Tibial artery (tissue), 4 donors: ENCODE data around the gene ARHGAP24.

ENCODE experiments used
- DNase-seq, 2 donors: peaks; one replicate each; pipeline ENCODE4 v3.0.0-alpha.2; 2019
- H3K27ac ChIP-seq, 2 donors: fragments of 200-600 bp; sonication (generic) in 1 of 2; 1 replicate in 1 of 2; 2 replicates in 1 of 2; pipeline ENCODE4 v1.5.1; 2018 to 2019; ENCODE audit warnings: mild to moderate bottlenecking in 1 of 2
- H3K27me3 ChIP-seq, 2 donors: fragments of 200-600 bp; sonication (generic) in 1 of 2; one replicate each; pipeline versions ENCODE4 v1.5.1 to v1.6.0; 2016 to 2019
- H3K36me3 ChIP-seq, 3 donors: fragments of 200-600 bp; sonication (generic) in 2 of 3; one replicate each; pipeline ENCODE4 v1.5.1; 2016 to 2019; ENCODE audit warnings: mild to moderate bottlenecking in 2 of 3
- H3K4me1 ChIP-seq, 4 donors: fragments of 200-600 bp; sonication (generic) in 2 of 4; 1 replicate in 3 of 4; 2 replicates in 1 of 4; pipeline ENCODE4 v1.5.1; 2016 to 2019
- H3K4me3 ChIP-seq, 2 donors: fragments of 200-600 bp; sonication (generic) in 1 of 2; 1 replicate in 1 of 2; 2 replicates in 1 of 2; pipeline ENCODE4 v1.5.1; 2018 to 2019; ENCODE audit warnings: mild to moderate bottlenecking in 2 of 2
- H3K9me3 ChIP-seq, 3 donors: fragments of 200-600 bp; sonication (generic) in 1 of 3; one replicate each; pipeline ENCODE4 v1.5.1; 2016 to 2019
- intact Hi-C: fragments of 100-400 bp; cut with DNase I; formaldehyde crosslinking; loops from one replicate; pipeline ENCODE4 v1.15.0; 2023; ENCODE audit warnings: low total_unique reads
- TF ChIP-seq, protein P1 (sequence below), 2 experiments: fragments of 200-600 bp in 1 of 2; fragments of 450-650 bp in 1 of 2; IDR thresholded peaks; one replicate each; pipeline ENCODE4 v1.5.1; 2017 to 2019; ENCODE audit warnings: antibody characterized with exemption in 2 of 2, mild to moderate bottlenecking in 1 of 2, moderate library complexity in 1 of 2

The ARHGAP24 gene

GRCh38 chr4:85606505-85606904 lies 131.6 kb downstream of the ARHGAP24 start:
- no peak overlapping the region for H3K27ac ChIP-seq
- DNase-seq: no peak

GRCh38 chr4:85607624-85608023 lies 132.7 kb downstream of the ARHGAP24 start:
- no peaks in the 10 kb centered on the region for H3K27me3 ChIP-seq
- H3K27ac ChIP-seq: no peak overlapping the region
- no peak for DNase-seq
- TF ChIP-seq, protein P1, sequence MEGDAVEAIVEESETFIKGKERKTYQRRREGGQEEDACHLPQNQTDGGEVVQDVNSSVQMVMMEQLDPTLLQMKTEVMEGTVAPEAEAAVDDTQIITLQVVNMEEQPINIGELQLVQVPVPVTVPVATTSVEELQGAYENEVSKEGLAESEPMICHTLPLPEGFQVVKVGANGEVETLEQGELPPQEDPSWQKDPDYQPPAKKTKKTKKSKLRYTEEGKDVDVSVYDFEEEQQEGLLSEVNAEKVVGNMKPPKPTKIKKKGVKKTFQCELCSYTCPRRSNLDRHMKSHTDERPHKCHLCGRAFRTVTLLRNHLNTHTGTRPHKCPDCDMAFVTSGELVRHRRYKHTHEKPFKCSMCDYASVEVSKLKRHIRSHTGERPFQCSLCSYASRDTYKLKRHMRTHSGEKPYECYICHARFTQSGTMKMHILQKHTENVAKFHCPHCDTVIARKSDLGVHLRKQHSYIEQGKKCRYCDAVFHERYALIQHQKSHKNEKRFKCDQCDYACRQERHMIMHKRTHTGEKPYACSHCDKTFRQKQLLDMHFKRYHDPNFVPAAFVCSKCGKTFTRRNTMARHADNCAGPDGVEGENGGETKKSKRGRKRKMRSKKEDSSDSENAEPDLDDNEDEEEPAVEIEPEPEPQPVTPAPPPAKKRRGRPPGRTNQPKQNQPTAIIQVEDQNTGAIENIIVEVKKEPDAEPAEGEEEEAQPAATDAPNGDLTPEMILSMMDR (IDR thresholded peaks at IDR 0.05): no peak
- H3K36me3 ChIP-seq: no peaks in the 10 kb centered on the region
- intact Hi-C loops: no loop called here
- no peak overlapping the region for H3K4me3 ChIP-seq
- H3K4me1 ChIP-seq: no peaks in the 10 kb centered on the region
- H3K9me3 ChIP-seq: no peaks in the 10 kb centered on the region

More at GRCh38 chr4:85606505-85606904, 131.6 kb downstream of the ARHGAP24 start:
- Histone ChIP-seq H3K27me3 (no peaks in the 10 kb centered on the region), H3K9me3 (no peaks in the 10 kb centered on the region), H3K36me3 (no peaks in the 10 kb centered on the region), H3K4me1 (no peaks in the 10 kb centered on the region), H3K4me3 (no peak overlapping the region)
- TF ChIP-seq, protein P1 (IDR thresholded peaks at IDR 0.05): no peak
- intact Hi-C loops: no loop called here

DNA sequence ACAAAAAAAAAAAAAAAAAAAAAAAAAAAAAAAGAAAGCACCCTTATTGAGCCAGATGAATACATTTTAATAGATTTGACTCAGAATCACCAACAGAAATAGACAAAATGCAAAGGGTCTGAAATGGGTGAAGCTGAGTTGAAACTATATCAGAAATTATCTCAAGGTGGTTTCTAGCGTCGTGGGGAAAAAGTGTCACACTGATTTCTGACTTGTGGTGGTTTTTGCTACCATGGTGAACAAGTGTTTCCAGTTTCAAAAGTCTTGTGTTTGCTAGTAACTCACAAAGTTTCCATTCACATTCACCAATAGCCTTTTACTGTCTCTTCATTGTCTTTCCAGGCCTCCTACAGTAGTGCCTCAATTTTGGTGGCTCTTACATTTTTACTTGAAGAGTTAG lies 135.5 kb downstream of the ARHGAP24 start:
- Histone ChIP-seq H3K27me3 (no peaks in the 10 kb centered on the region), H3K4me1 (no peaks in the 10 kb centered on the region), H3K9me3 (no peaks in the 10 kb centered on the region), H3K27ac (no peak overlapping the region), H3K36me3 (no peaks in the 10 kb centered on the region), H3K4me3 (no peak overlapping the region)
- intact Hi-C loops: no loop called here
- DNase-seq: no peak
- TF ChIP-seq, protein P1 (IDR thresholded peaks at IDR 0.05): no peak

DNA sequence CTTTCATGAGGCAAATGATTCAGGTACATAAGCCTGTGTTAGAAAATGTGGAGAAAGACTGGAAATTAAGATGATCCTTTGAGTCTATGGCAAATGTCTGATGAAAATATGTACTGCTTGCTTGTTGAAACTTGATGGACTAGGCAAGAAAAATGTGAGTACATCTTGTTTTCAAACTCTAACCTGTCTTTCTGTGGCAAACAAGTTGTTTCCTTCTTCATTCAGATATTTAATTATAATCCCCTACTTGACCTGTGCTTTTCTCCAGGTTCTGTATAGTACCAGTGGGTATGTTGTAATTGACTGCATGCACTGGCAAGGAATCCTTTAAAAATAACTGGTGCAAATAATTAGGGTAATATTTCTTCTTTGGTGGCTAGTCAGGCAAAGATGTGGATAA lies 136.7 kb downstream of the ARHGAP24 start:
- intact Hi-C loops: no loop called here
- no peak for DNase-seq
- Histone ChIP-seq H3K9me3 (no peaks in the 10 kb centered on the region), H3K27ac (no peak overlapping the region), H3K4me3 (no peak overlapping the region), H3K4me1 (no peaks in the 10 kb centered on the region), H3K27me3 (no peaks in the 10 kb centered on the region), H3K36me3 (no peaks in the 10 kb centered on the region)
- TF ChIP-seq, protein P1 (IDR thresholded peaks at IDR 0.05): no peak

DNA sequence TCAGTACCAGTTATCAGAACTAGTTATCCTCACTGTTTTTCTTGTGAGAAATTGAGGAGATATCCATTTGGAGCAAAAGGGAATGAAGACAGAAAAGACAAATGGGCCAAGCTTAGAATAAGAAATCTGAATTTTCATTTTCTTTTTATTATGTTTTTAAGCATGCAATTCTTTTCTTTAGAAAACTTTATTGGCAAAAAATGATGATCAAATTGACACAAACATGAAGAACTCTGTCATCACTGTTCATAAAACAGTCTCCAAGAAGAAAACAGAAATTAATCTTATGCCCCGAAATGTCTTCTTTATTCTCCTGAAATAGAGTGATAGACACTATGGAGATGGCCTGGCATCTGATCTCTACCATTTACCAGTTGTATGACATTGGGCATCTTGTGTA lies 139.0 kb downstream of the ARHGAP24 start:
- Histone ChIP-seq H3K9me3 (no peaks in the 10 kb centered on the region), H3K4me1 (no peaks in the 10 kb centered on the region), H3K4me3 (no peak overlapping the region), H3K27me3 (no peaks in the 10 kb centered on the region), H3K36me3 (no peaks in the 10 kb centered on the region), H3K27ac (no peak overlapping the region)
- DNase-seq: no peak
- intact Hi-C loops: no loop called here
- TF ChIP-seq, protein P1 (IDR thresholded peaks at IDR 0.05): no peak

GRCh38 chr4:85615952-85616351 lies 141.0 kb downstream of the ARHGAP24 start:
- H3K27ac ChIP-seq: no peak overlapping the region
- no peaks in the 10 kb centered on the region for H3K4me1 ChIP-seq
- no peak for DNase-seq
- intact Hi-C loops: no loop called here
- H3K9me3 ChIP-seq: no peaks in the 10 kb centered on the region
- TF ChIP-seq, protein P1 (IDR thresholded peaks at IDR 0.05): no peak
- H3K36me3 ChIP-seq: no peaks in the 10 kb centered on the region
- H3K27me3 ChIP-seq: no peaks in the 10 kb centered on the region
- no peak overlapping the region for H3K4me3 ChIP-seq
